DOHH2 (cell line): ENCODE results near the gene LEFTY2.

ENCODE experiments used
- EZH2phosphoT487 ChIP-seq: fragments of 200-600 bp; sonication (generic); IDR thresholded peaks from 2 replicates; pipeline ENCODE4 v1.6.1; 2017; ENCODE audit warnings: borderline replicate concordance, mild to moderate bottlenecking, antibody characterized with exemption, low read length, moderate library complexity, mixed read lengths
- TF ChIP-seq, protein P1 (sequence below): fragments of 200-600 bp; sonication (generic); IDR thresholded peaks from one replicate; pipeline ENCODE4 v1.5.1; 2014; ENCODE audit warnings: antibody characterized with exemption, mild to moderate bottlenecking, low read depth, low read length; ENCODE audit not compliant: poor library complexity, severe bottlenecking

DNA sequence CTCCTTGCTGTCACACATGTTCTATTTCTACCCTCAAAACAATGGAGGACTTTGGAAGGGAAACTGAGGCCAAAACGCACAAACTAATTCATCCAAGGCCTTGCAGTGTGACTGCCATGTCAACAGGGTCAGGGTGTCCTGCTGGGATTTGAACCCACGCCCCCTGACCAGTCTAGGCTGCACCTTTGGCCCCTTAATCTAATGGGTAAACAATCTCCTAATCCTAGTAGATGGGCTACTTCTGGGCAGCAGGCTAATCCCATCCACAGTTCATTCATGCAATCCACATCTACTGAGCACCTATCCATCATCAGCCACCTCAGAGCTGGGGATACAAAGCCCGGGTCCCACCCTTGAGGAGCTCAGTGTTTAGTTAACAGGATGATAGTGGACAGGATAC is 17.0 kb upstream of the LEFTY2 start:
- TF ChIP-seq, protein P1, sequence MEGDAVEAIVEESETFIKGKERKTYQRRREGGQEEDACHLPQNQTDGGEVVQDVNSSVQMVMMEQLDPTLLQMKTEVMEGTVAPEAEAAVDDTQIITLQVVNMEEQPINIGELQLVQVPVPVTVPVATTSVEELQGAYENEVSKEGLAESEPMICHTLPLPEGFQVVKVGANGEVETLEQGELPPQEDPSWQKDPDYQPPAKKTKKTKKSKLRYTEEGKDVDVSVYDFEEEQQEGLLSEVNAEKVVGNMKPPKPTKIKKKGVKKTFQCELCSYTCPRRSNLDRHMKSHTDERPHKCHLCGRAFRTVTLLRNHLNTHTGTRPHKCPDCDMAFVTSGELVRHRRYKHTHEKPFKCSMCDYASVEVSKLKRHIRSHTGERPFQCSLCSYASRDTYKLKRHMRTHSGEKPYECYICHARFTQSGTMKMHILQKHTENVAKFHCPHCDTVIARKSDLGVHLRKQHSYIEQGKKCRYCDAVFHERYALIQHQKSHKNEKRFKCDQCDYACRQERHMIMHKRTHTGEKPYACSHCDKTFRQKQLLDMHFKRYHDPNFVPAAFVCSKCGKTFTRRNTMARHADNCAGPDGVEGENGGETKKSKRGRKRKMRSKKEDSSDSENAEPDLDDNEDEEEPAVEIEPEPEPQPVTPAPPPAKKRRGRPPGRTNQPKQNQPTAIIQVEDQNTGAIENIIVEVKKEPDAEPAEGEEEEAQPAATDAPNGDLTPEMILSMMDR: no peak
- TF ChIP-seq EZH2phosphoT487: no peak
